GM18502 (cell line): ENCODE data around the gene TUBA4A.
"Not testable (repeated sequence)": the region's sequence is repeated elsewhere in the genome, so short reads cannot be mapped to it uniquely, and the experiment has no call there.

Source experiments
- ATAC-seq: cut with Tn5 transposase; IDR thresholded peaks from one replicate; pipeline ENCODE4 v1.9.1; 2021; ENCODE audit warnings: mild to moderate bottlenecking; ENCODE audit not compliant: unreplicated experiment, poor library complexity

TUBA4A gene

GRCh38 chr2:219216535-219216915 is 37.2 kb downstream of the TUBA4A start:
- no peak for ATAC-seq

GRCh38 chr2:219215871-219216534 is 37.7 kb downstream of the TUBA4A start:
- ATAC-seq: no peak

- no peak for ATAC-seq
Observed at GRCh38 chr2:219214786-219215185, 38.9 kb downstream of the TUBA4A start.

- ATAC-seq: no peak
Observed at GRCh38 chr2:219214141-219214540, 39.6 kb downstream of the TUBA4A start.

- no peak for ATAC-seq
Observed at GRCh38 chr2:219213486-219214071, 40.1 kb downstream of the TUBA4A start.

- no peak for ATAC-seq
Observed at GRCh38 chr2:219213026-219213415, 40.7 kb downstream of the TUBA4A start.

GRCh38 chr2:219210886-219211362 is 42.8 kb downstream of the TUBA4A start:
- no peak for ATAC-seq

GRCh38 chr2:219210196-219210885 is 43.4 kb downstream of the TUBA4A start:
- no peak for ATAC-seq

- ATAC-seq: no peak
Observed at GRCh38 chr2:219209236-219210195, 44.2 kb downstream of the TUBA4A start.

- ATAC-seq: no peak
Observed at GRCh38 chr2:219207884-219208740, 45.6 kb downstream of the TUBA4A start.

- peak; percentile 1 for ATAC-seq
Observed at GRCh38 chr2:219207134-219207883, 46.4 kb downstream of the TUBA4A start.

GRCh38 chr2:219206328-219207133 is 47.2 kb downstream of the TUBA4A start, which contains the start of gene ZFAND2B:
ZFAND2B (plus strand) TSS chr2:219206782; CDS start chr2:219206988, 206 bp downstream.
- peak; percentile 96 for ATAC-seq

GRCh38 chr2:219205981-219206327 is 47.8 kb downstream of the TUBA4A start:
- ATAC-seq: no peak

GRCh38 chr2:219205165-219205538 is 48.6 kb downstream of the TUBA4A start:
- ATAC-seq: no peak

- no peak for ATAC-seq
Observed at GRCh38 chr2:219204425-219205164, 49.1 kb downstream of the TUBA4A start.

GRCh38 chr2:219201331-219201730 is 52.4 kb downstream of the TUBA4A start:
- ATAC-seq: not testable (repeated sequence)
